HG03045 (cell line): ENCODE results near the gene USH2A.
"Not testable (repeated sequence)": the region's sequence is repeated elsewhere in the genome, so short reads cannot be mapped to it uniquely, and the experiment has no call there.

Source experiments
- ATAC-seq: cut with Tn5 transposase; IDR thresholded peaks from one replicate; pipeline ENCODE4 v1.9.1; 2021; ENCODE audit warnings: mild to moderate bottlenecking, moderate library complexity; ENCODE audit not compliant: unreplicated experiment

Gene USH2A

GRCh38 chr1:216145451-216146018 is 277.7 kb downstream of the USH2A start:
- ATAC-seq, result not testable (repeated sequence)

GRCh38 chr1:216144661-216145450 is 278.4 kb downstream of the USH2A start:
- ATAC-seq, result no peak

DNA sequence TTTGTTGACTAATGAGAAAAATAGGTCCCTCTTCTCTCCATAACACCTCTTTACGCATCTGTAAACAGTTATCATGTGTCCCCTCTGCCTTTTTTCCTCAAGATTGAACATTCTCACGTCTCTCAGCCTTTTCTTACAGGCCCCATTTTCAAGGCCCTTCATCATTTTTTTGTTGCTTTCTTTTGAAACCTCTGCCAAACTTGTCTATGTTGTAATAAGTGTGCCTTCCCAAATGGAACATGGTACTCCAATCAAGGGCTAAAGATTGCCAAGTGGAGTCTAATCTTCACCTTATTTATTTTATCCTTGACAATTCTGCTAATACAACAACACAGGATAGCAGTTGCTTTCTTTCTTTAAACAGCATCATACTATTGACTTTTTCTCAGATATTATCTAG is 280.3 kb downstream of the USH2A start:
- no peak for ATAC-seq

DNA sequence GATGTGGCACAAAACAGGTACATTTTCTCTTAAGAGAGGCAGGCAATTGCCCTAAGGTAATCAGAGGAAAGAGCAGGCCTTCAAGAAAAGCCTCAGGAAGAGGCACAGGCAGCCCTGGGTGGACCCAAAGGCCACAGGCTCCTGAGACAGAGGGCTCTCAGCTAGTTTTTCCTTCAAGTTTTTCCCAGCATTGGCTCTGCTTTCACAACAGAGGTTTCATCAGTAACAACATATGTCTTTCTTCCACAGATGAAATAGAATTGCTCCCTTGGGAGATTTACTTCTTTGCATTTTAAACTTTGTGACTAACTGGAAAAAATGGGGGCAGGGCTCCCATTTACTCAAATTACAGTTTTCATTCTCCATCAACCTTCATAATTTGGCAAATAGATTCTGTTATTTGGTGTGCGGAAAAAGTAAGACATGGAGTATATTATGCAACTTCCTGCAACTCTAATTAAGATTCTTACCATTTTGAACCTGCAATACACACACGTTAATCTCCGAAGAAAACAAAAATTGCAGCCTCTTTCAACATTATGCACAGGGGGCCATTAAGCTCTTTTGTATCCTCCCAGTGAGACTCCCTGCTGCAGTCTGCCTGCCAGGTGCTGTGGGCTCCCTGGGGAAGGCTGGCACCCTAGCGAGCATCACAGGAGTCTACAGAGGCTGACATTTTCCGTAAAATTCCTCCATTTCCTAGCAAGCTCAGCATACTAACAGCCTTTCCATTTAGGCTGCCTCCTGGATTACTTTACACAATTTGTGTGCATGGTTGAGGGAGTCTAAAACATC is 282.3 kb downstream of the USH2A start:
- no peak for ATAC-seq

- no peak for ATAC-seq
Observed at GRCh38 chr1:216124192-216124781, 299.0 kb downstream of the USH2A start.

- ATAC-seq, result no peak
Observed at GRCh38 chr1:216123446-216124191, 299.6 kb downstream of the USH2A start.

- no peak for ATAC-seq
Observed at GRCh38 chr1:216119600-216119999, 303.6 kb downstream of the USH2A start.

DNA sequence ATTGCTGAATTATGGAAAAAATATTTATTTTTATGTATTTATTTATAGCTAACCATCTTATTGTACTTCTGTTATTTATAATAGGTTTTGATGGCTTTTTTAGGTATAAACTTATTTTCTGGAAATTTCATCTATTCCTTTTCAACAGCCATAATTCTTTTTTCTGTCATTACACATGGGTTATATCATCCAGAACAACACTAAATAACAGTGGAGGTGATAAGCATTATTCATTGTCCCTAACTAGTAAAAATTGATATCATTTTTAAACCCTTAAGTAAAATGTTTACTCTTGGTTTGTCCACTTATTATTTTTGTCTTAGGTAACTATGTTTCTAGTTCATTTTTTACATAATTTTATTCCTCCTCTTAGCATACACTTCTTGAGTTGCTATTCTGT is 309.1 kb downstream of the USH2A start:
- no peak for ATAC-seq

- no peak for ATAC-seq
Observed at GRCh38 chr1:216113181-216113580, 310.1 kb downstream of the USH2A start.

- no peak for ATAC-seq
Observed at GRCh38 chr1:216111842-216112241, 311.4 kb downstream of the USH2A start.

DNA sequence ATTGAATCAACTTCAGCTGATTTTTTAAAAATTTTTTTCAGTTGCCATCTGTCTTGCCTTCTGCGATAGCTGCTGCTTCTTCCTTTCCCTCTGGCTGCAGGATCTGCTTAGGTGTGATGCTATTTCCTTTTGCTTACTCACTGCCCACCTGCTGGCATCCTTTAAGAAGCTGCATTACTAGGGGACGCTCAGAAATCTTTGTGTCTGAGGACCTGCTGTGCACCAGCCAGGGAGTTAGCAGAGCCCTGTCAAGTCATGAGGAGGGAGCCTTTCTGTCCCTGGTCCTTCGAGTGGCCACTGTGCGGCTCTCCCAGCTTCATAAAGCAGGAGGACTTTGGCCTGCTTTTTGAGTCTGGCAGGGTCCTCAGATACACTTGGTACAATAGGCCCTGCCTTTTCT is 327.8 kb downstream of the USH2A start:
- no peak for ATAC-seq

DNA sequence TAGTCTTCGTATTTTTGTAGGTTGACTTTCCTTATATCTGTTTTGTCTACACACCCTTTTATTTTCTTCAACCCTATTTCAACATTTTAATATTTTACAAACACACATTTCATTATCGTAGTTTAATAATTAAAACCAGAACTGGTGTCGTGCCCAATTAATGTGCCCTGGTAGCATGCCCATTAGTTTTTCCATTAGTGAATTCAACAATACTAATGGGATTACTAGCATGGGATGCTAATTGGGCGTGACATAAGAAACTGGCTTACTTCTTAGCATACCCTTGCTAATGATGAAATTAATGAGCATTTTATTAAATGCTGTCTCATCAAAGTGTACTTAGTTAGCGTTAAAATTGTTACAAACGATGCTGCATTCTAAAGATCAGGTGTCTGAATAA is 332.7 kb downstream of the USH2A start:
- no peak for ATAC-seq

- ATAC-seq, result no peak
Observed at GRCh38 chr1:216086678-216087077, 336.6 kb downstream of the USH2A start.

DNA sequence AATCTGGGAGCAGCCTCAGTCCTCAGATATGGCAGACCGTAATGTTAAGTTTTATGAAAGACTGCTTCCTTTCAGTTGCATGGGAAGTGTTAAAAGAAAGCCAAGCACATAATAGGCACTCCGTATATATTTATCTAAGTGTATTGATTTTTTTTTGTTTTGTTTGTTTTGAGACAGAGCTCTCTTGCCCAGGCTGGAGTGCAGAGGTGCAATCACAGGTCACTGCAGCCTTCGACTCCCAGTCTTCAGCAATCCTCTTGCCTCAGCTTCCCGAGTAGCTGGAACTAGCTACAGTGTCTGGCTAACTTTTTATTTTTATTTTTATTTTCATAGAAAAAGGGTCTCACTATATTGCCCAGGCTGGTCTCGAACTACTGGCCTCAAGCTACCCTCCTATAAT is 341.8 kb downstream of the USH2A start:
- ATAC-seq, result no peak

DNA sequence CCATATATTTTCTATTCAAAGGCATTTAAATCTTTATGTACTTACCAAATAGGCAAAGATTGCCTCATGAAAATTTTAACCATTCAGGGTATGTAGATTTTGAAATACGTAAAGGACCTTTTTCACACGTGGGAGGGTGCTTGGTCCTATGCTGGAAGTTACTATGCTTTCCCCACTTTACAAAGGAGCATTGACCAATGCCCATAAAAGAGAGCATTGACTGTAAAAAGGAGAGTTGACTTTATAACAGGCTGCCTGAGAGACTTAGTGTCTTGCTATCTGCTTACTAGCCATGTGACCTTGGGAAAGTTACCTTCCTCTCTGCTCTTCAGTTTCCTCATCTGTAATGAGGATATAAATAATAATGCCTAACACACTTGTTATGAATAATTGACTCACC is 346.5 kb downstream of the USH2A start:
- ATAC-seq, result no peak

GRCh38 chr1:216075339-216075738 is 347.9 kb downstream of the USH2A start:
- no peak for ATAC-seq

- no peak for ATAC-seq
Observed at GRCh38 chr1:216073793-216074595, 349.3 kb downstream of the USH2A start.

- no peak for ATAC-seq
Observed at GRCh38 chr1:216071262-216071661, 352.0 kb downstream of the USH2A start.

GRCh38 chr1:216064643-216065042 is 358.6 kb downstream of the USH2A start:
- no peak for ATAC-seq

DNA sequence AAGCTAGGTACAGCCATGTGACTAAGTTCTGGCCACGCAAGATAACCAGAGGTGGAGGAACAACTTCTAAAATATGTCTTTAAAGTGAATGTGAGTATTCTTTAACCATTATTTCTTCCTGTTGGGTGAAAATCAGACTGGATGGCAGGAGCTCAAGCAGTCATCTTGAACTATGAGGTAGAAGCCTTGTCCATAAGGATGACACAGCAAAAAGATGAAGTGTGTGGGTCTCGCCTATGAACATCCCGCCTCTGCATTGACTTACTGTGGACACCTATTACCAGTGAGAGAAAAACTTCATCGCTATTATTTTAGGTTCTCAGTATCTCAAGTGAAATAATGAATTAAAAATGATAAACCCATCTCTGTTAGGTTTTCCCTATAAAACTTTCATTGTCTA is 365.3 kb downstream of the USH2A start:
- ATAC-seq, result no peak
